Hematopoietic multipotent progenitor cell treated with erythropoietin and hydrocortisone succinate and interleukin-3 and kit ligand, for 15 days (in vitro differentiated cells): ENCODE results near the gene ARHGAP45.

Source experiments
- DNase-seq: peaks from one replicate; pipeline ENCODE4 v3.0.0-alpha.2; 2015; ENCODE audit warnings: low spot score

The ARHGAP45 gene

GRCh38 chr19:1070576-1070930 is 3.6 kb downstream of the ARHGAP45 start:
- DNase-seq: no peak

GRCh38 chr19:1070931-1071791 is 4.2 kb downstream of the ARHGAP45 start:
- DNase-seq: no peak

- no peak for DNase-seq
Observed at GRCh38 chr19:1072371-1073015, 5.5 kb downstream of the ARHGAP45 start.

DNA sequence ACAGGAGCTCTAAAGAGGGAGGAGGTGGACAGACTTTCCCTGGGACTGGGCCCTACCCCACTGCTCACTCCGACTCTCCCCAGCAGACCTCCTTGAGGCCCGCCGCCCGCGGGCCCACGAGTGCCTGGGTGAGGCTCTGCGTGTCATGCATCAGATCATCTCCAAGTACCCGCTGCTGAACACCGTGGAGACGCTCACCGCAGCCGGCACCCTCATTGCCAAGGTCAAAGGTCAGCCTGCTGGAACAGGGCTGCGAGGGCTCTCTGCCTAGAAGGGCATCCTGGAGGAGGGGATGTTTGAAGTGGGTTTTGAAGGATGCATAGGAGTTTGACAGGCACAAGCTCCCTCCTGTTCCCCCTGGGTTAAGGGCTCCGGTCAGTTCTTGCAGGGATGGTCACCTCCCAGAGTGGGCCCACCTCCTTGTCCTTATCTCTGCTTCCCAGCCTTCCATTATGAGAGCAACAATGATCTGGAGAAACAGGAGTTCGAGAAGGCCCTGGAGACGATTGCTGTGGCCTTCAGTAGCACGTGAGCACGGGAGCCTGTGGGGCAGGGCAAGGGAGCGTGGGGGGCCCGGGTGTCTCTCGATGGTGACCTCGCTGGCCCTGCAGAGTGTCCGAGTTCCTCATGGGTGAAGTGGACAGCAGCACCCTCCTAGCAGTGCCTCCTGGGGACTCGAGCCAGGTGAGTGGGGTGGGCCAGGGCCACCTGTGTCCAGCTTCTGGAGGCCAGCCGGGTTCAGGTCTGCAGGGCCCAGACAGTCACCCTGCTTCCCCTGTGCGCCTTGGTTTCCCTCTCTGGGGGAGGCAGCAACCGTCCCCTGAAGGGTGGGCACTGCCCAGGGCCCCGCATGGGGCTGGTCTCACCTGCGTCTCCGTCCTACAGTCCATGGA is 6.3 kb downstream of the ARHGAP45 start:
- no peak for DNase-seq

DNA sequence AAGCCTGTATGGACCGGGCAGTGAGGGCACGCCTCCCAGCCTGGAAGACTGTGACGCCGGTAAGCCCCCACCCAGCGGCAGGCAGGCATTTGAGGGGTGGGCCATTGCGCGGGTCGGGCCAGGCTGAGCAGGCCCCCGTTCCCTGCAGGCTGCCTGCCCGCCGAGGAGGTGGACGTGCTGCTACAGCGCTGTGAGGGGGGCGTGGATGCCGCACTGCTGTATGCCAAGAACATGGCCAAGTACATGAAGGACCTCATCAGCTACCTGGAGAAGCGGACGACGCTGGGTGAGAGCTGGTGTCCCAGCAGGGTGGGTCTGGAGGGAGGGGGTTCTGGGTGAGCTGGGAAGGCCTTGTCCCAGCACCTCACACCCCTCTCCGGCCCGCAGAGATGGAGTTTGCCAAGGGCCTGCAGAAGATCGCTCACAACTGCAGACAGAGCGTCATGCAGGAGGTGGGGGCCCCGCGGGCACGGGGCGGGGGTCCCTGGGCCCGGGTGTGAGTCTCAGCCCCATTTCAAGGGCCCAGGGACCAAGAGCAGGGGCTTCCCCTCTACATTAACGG is 7.1 kb downstream of the ARHGAP45 start:
- no peak for DNase-seq

DNA sequence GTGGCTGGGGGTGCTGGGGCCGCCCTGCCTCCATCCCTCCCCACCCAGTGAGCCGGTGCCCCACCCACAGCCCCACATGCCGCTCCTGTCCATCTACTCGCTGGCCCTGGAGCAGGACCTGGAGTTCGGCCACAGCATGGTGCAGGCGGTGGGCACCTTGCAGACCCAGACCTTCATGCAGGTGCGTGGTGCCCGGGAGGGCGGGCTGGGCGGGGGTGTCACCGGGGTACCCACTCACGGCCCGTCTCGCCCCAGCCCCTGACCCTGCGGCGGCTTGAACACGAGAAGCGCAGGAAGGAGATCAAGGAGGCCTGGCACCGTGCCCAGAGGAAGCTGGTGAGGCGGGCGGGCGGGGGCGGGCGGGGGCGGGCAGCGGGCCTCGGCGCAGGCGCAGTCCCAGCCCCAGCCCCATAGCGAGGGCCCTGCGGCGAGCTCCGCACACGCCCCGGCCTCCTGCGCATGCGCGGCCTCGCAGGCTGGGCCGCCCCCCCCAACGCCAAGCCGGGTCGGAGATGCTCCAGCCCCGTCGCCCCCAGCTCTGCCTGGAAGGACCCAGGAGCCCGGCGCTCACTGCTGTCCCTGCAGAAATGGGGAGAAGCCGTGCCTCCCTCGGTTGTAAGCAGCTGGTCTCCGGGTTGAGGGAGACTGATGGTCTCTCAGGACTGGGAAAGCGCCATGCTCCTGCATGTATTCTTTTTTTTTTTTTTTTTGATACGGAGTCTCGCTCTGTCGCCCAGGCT is 7.7 kb downstream of the ARHGAP45 start:
- peak; percentile 87 for DNase-seq

- DNase-seq: no peak
Observed at GRCh38 chr19:1076046-1076386, 9.0 kb downstream of the ARHGAP45 start.

GRCh38 chr19:1076951-1077350 is 10.0 kb downstream of the ARHGAP45 start:
- no peak for DNase-seq

DNA sequence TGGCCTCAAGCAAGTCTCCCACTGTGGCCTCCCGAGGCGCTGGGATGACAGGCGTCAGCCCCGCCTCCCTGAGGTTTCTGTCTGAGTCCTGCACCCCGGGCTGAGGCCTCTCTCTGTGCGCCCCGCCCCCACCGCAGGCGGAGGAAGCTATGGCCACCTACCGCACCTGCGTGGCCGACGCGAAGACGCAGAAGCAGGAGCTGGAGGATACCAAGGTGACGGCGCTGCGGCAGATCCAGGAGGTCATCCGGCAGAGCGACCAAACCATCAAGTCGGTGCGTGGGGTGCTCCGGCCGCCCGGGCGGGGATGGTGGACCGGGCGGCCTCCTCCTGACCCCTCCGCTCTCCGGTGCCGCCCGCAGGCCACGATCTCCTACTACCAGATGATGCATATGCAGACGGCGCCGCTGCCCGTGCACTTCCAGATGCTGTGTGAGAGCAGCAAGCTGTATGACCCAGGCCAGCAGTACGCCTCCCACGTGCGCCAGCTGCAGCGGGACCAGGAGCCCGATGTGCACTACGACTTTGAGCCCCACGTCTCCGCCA is 12.7 kb downstream of the ARHGAP45 start:
- DNase-seq: no peak

DNA sequence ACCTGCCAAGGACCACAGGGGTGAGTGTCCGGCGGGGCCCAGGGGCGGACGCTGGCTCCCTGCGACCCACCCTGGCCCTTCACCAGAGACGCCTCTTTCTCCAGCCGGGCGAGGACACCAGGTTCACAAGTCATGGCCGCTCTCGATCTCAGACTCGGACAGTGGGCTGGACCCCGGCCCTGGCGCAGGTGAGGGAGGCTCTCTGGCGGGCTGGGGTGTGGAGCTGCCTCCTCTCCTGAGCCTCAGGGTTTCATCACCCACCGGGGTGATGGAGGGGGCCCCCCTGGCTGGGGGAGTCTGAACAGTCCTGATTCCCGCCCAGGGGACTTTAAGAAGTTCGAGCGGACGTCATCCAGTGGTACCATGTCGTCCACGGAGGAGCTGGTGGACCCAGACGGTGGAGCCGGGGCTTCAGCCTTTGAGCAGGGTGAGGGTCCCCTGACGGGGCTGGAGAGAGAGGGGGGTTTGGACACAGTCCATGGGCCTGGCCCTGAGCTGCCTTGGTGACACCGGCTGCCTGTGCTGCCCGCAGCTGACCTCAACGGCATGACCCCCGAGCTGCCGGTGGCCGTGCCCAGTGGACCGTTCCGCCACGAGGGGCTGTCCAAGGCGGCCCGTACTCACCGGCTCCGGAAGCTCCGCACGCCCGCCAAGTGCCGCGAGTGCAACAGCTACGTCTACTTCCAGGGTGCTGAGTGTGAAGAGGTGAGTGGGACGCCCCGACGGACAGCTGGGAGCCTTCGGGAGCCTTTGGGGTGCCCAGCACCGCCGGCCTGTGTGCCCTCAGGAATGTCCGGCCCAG is 13.6 kb downstream of the ARHGAP45 start:
- DNase-seq: no peak

- DNase-seq: no peak
Observed at GRCh38 chr19:1081301-1082164, 14.6 kb downstream of the ARHGAP45 start.

DNA sequence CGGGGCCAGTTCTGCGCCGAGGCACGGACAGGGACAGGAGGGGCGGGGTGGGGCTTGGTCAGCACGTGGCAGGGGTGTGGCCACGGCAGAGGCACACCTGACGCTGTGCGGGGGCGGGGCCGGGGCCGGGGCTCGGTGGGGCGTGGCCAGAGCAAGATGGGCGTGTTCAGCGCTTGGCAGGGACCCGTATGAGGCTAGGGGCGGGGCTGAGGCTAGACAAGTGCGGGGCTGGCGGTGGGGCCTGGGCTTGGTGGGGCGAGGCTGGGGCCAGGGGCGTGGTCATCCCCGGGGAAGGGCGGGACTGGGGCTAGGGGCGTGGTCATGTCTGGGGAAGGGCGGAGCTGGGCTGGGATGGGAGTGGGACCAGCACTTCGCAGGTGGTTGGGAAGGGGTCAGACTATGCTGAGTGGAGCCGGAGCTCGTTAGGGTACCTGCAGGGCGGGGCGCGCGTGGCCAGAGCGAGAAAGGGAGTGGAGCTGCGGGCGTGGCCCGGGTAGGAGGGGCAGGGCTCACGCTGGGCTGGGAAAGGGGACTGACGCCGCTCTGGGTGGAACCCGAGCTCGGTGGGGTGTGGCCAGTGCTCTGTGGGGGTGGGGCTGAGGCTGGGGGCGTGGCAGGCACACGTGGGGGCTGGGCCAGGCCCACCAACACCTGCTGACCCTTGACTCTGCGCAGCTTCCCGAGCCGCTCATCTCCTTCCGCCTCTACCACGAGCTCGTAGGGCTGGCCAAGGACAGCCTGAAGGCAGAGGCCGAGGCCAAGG is 15.4 kb downstream of the ARHGAP45 start:
- peak; percentile 39 for DNase-seq

DNA sequence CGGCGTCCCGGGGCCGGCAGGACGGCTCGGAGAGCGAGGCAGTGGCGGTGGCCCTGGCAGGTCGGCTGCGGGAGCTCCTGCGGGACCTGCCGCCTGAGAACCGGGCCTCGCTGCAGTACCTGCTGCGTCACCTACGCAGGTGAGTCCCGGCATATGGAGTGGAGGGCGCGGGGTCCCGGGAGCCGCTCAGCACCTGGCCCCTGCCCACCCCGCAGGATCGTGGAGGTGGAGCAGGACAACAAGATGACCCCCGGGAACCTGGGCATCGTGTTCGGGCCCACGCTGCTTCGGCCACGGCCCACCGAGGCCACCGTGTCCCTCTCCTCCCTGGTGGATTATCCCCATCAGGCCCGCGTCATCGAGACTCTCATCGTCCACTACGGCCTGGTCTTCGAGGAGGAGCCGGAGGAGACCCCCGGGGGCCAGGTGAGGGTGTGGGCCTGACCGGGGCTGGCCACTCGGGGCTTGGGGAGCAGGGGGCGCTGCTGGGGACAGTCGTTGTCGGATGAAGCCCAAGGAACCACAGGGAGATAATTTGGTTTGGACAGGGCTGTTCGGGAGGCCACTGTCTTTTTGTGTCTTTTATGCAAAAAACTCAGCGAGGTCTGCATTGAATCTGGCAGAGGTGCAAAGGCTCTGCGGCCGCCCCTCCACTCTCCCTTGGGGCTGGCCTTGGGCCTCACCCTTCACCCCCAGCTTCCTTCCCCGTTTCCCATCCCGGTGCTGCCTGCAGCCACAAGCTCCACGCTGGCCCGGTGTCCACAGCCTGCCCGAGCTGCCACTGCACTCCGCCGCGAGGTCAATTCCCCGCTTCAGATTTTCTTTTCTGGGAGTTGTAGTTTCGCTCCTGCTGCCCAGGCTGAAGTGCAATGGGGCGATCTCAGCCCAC is 16.2 kb downstream of the ARHGAP45 start:
- DNase-seq: no peak

- DNase-seq: no peak
Observed at GRCh38 chr19:1084024-1084868, 17.3 kb downstream of the ARHGAP45 start.

- no peak for DNase-seq
Observed at GRCh38 chr19:1085053-1085658, 18.2 kb downstream of the ARHGAP45 start.

GRCh38 chr19:1085676-1086442 is 18.9 kb downstream of the ARHGAP45 start:
- DNase-seq: no peak
